H1 (cell line): Measurements from ENCODE around the gene ZNF30. TPM values are rescaled to one million over a fixed set of nuclear protein-coding genes. Genes with fewer than 3 reads are reported as not detected.
"Not testable (repeated sequence)": the region's sequence is repeated elsewhere in the genome, so short reads cannot be mapped to it uniquely, and the experiment has no call there.

Source experiments
- CTCF ChIA-PET: fragments of 300-600 bp; sonication (Branson Sonifier 250); formaldehyde crosslinking; loops from one replicate; lab custom pipeline; 2021; ENCODE audit not compliant: partially characterized antibody; lab: Charles Lee
- POLR2A ChIA-PET: fragments of 300-600 bp; sonication (Branson Sonifier 250); formaldehyde crosslinking; loops from one replicate; lab custom pipeline; 2021; ENCODE audit warnings: inconsistent platforms; ENCODE audit not compliant: partially characterized antibody; lab: Charles Lee
- DNase-seq, 2 experiments: peaks; one replicate each; pipeline versions ENCODE4 v3.0.0 to v3.0.0-alpha.2; 2010 to 2022; ENCODE audit warnings: low spot score in 2 of 2, low read depth in 1 of 2, mixed read lengths in 1 of 2
- FAIRE-seq: peaks from 2 replicates; lab custom pipeline; 2011; peaks lifted over from hg19 to GRCh38; lab: Jason Lieb, UNC
- H2AFZ ChIP-seq: 2 replicates; pipeline ENCODE4 v1.8.1; 2012; ENCODE audit warnings: low read length, inconsistent platforms
- H2AK5ac ChIP-seq: 2 replicates; pipeline ENCODE4 v1.6.1; 2013; ENCODE audit warnings: low read depth, low read length
- H2BK120ac ChIP-seq: replicated peaks from 2 replicates; pipeline ENCODE3; 2013; ENCODE audit warnings: low read depth, low read length, inconsistent platforms
- H2BK12ac ChIP-seq: 2 replicates; pipeline ENCODE4 v1.6.1; 2013; ENCODE audit warnings: low read depth, low read length
- H2BK15ac ChIP-seq: 2 replicates; pipeline ENCODE4 v1.6.1; 2013; ENCODE audit warnings: low read length
- H2BK20ac ChIP-seq: 2 replicates; pipeline ENCODE4 v1.6.1; 2013; ENCODE audit warnings: low read length
- H2BK5ac ChIP-seq: 2 replicates; pipeline ENCODE4 v1.6.1; 2013; ENCODE audit warnings: low read depth, low read length
- H3K14ac ChIP-seq: 2 replicates; pipeline ENCODE4 v1.6.1; 2013; ENCODE audit warnings: inconsistent platforms; ENCODE audit not compliant: insufficient read length
- H3K18ac ChIP-seq: 2 replicates; pipeline ENCODE4 v1.6.1; 2013; ENCODE audit warnings: low read length; ENCODE audit errors: extremely low read depth
- H3K23ac ChIP-seq: 2 replicates; pipeline ENCODE4 v1.6.1; 2013; ENCODE audit warnings: inconsistent platforms; ENCODE audit not compliant: insufficient read length
- H3K23me2 ChIP-seq: 2 replicates; pipeline ENCODE4 v1.6.1; 2013; ENCODE audit warnings: low read depth, low read length
- H3K27ac ChIP-seq: 2 replicates; pipeline ENCODE4 v1.6.1; 2011; ENCODE audit warnings: low read depth, low read length, inconsistent platforms
- H3K27me3 ChIP-seq, 4 experiments: replicated peaks in 1 of 4; 1 replicate in 1 of 4; 2 replicates in 3 of 4; pipeline versions ENCODE4 v1.6.1 to v1.8.1; 2011 to 2013; ENCODE audit warnings: low read length in 3 of 4, mild to moderate bottlenecking in 3 of 4, inconsistent platforms in 2 of 4, mixed read lengths in 2 of 4, moderate library complexity in 1 of 4; ENCODE audit not compliant: control insufficient read depth in 3 of 4, insufficient read depth in 3 of 4; ENCODE audit errors: extremely low read depth in 1 of 4
- H3K36me3 ChIP-seq, 4 experiments: 2 replicates each; pipeline versions ENCODE4 v1.6.1 to v1.8.1; 2011 to 2013; ENCODE audit warnings: mild to moderate bottlenecking in 4 of 4, low read length in 3 of 4, moderate library complexity in 2 of 4, control low read depth in 1 of 4, inconsistent platforms in 1 of 4; ENCODE audit not compliant: insufficient read depth in 4 of 4, control insufficient read depth in 2 of 4
- H3K4ac ChIP-seq: replicated peaks from 2 replicates; pipeline ENCODE3; 2013; ENCODE audit warnings: low read length, low read depth, mixed read lengths, inconsistent platforms; ENCODE audit not compliant: insufficient read length
- H3K4me1 ChIP-seq, 4 experiments: replicated peaks in 1 of 4; 1 replicate in 1 of 4; 2 replicates in 3 of 4; pipeline versions ENCODE4 v1.6.1 to v1.8.1; 2011 to 2013; ENCODE audit warnings: low read length in 3 of 4, inconsistent platforms in 2 of 4, mixed read lengths in 1 of 4; ENCODE audit not compliant: insufficient read depth in 4 of 4, control insufficient read depth in 3 of 4
- H3K4me2 ChIP-seq, 2 experiments: 2 replicates each; pipeline versions ENCODE4 v1.6.1 to v1.8.1; 2011 to 2013; ENCODE audit warnings: low read depth in 2 of 2, low read length in 2 of 2, control low read depth in 1 of 2, inconsistent platforms in 1 of 2, mild to moderate bottlenecking in 1 of 2; ENCODE audit not compliant: insufficient read depth in 1 of 2
- H3K4me3 ChIP-seq, 4 experiments: fragments of 200-600, 300-600 bp in 1 of 4; sonication (generic), shearing (Covaris generic), sonication (Bioruptor Twin) in 1 of 4; 2 replicates each; pipeline versions ENCODE4 v1.5.1 to v1.8.1; 2011 to 2016; ENCODE audit warnings: low read length in 4 of 4, low read depth in 3 of 4, control low read depth in 2 of 4, inconsistent platforms in 2 of 4, mild to moderate bottlenecking in 2 of 4, mixed read lengths in 1 of 4, moderate library complexity in 1 of 4; ENCODE audit not compliant: insufficient read depth in 2 of 4; ENCODE audit errors: extremely low read depth in 1 of 4
- H3K56ac ChIP-seq: replicated peaks from 2 replicates; pipeline ENCODE3; 2013; ENCODE audit warnings: low read depth, mild to moderate bottlenecking, mixed read lengths, low read length, inconsistent platforms; ENCODE audit not compliant: insufficient read length
- H3K79me1 ChIP-seq: 2 replicates; pipeline ENCODE4 v1.6.1; 2013; ENCODE audit warnings: low read depth, low read length, control low read depth
- H3K79me2 ChIP-seq, 2 experiments: 2 replicates each; pipeline versions ENCODE4 v1.6.1 to v1.8.1; 2012 to 2013; ENCODE audit warnings: low read length in 2 of 2, mild to moderate bottlenecking in 2 of 2, inconsistent platforms in 1 of 2; ENCODE audit not compliant: insufficient read depth in 2 of 2, control insufficient read depth in 1 of 2
- H3K9ac ChIP-seq, 4 experiments: replicated peaks in 1 of 4; 1 replicate in 1 of 4; 2 replicates in 3 of 4; pipeline versions ENCODE4 v1.6.1 to v1.8.1; 2011 to 2013; ENCODE audit warnings: low read depth in 3 of 4, low read length in 3 of 4, control low read depth in 2 of 4, mild to moderate bottlenecking in 2 of 4, moderate library complexity in 2 of 4, inconsistent platforms in 1 of 4; ENCODE audit errors: extremely low read depth in 1 of 4
- H3K9me3 ChIP-seq, 2 experiments: 2 replicates each; pipeline versions ENCODE4 v1.6.1 to v1.8.1; 2012 to 2013; ENCODE audit warnings: mild to moderate bottlenecking in 2 of 2, moderate library complexity in 2 of 2, control low read depth in 1 of 2, inconsistent platforms in 1 of 2, low read depth in 1 of 2, low read length in 1 of 2, mixed read lengths in 1 of 2; ENCODE audit not compliant: insufficient read depth in 2 of 2
- H4K20me1 ChIP-seq, 2 experiments: replicated peaks in 1 of 2; 2 replicates each; pipeline versions ENCODE3 to v1.8.1; 2011 to 2013; ENCODE audit warnings: inconsistent platforms in 2 of 2, low read length in 2 of 2, mild to moderate bottlenecking in 1 of 2; ENCODE audit not compliant: insufficient read depth in 2 of 2, control insufficient read depth in 1 of 2
- H4K5ac ChIP-seq: 2 replicates; pipeline ENCODE4 v1.6.1; 2013; ENCODE audit warnings: low read length, low read depth, mixed read lengths, inconsistent platforms; ENCODE audit not compliant: insufficient read length
- H4K8ac ChIP-seq: 2 replicates; pipeline ENCODE4 v1.8.0; 2013; ENCODE audit warnings: mild to moderate bottlenecking, moderate library complexity, low read length, inconsistent platforms; ENCODE audit not compliant: insufficient read depth; ENCODE audit errors: extremely low read depth
- H4K91ac ChIP-seq: replicated peaks from 2 replicates; pipeline ENCODE3; 2013; ENCODE audit warnings: low read length, mixed read lengths, inconsistent platforms; ENCODE audit not compliant: insufficient read length
- CBX8 ChIP-seq: fragments of 300-800, 300-1000 bp; sonication (generic); IDR thresholded peaks from 2 replicates; pipeline ENCODE4 v1.7.1; 2016; ENCODE audit warnings: low read depth, low read length, borderline replicate concordance
- CHD2 ChIP-seq: IDR thresholded peaks from 2 replicates; pipeline ENCODE4 v1.6.1; 2012; ENCODE audit warnings: low read length, improper control_type of control experiment
- MAX ChIP-seq: IDR thresholded peaks from 2 replicates; pipeline ENCODE4 v1.6.1; 2012; ENCODE audit warnings: inconsistent platforms
- NANOG ChIP-seq: IDR thresholded peaks from 2 replicates; pipeline ENCODE4 v1.6.1; 2011; ENCODE audit warnings: low read length, low read depth, mild to moderate bottlenecking, inconsistent platforms; ENCODE audit not compliant: insufficient read depth, poor library complexity, severe bottlenecking
- SIX5 ChIP-seq: IDR thresholded peaks from 2 replicates; pipeline ENCODE4 v1.6.1; 2011; ENCODE audit warnings: mild to moderate bottlenecking, low read depth, low read length
- SUZ12 ChIP-seq: fragments of 200-600 bp; sonication (generic); IDR thresholded peaks from 2 replicates; pipeline ENCODE4 v1.6.1; 2012; ENCODE audit warnings: mild to moderate bottlenecking, inconsistent platforms, low read length, moderate library complexity, mixed read lengths
- ZNF274 ChIP-seq: IDR thresholded peaks from 2 replicates; pipeline ENCODE4 v1.7.0; 2012; ENCODE audit warnings: low read length, borderline replicate concordance; ENCODE audit errors: extremely low read depth
- WGBS, 2 experiments: shearing (Covaris generic) in 1 of 2; methylation state at CpG; one replicate each; pipeline versions ENCODE4 v1.1.6 to v1.1.7; 2013 to 2015; ENCODE audit warnings: low lambda C conversion rate in 2 of 2, mixed read lengths in 2 of 2, inconsistent platforms in 1 of 2, low coverage in 1 of 2, missing lambda C conversion rate in 1 of 2; ENCODE audit not compliant: insufficient replicate concordance in 2 of 2, insufficient coverage in 1 of 2, insufficient read length in 1 of 2; ENCODE audit errors: extremely low coverage in 1 of 2, missing lambda C conversion rate in 1 of 2; 5-methylcytosine and 5-hydroxymethylcytosine counted together
- polyA plus RNA-seq, 7 experiments: library from polyadenylated mRNA; depleted of rRNA in 3 of 7; stranded (reverse) in 5 of 7; unstranded in 2 of 7; fragments of >200 nt in 5 of 7; fragments of 200-250 nt in 2 of 7; gene quantifications; 1 replicate in 5 of 7; 2 replicates in 1 of 7; 4 replicates in 1 of 7; pipeline versions ENCODE4 v1.2.1 to v1.2.3, GENCODE V29; 2011 to 2013; ENCODE audit warnings: missing spikeins in 2 of 7, mixed read lengths in 2 of 7
- total RNA-seq: library from RNA; stranded (reverse); fragmentation: NEBNext Ultra II Directional; extraction: Animal tissue kit (Norgen Biotek cat#: 25700); gene quantifications from 2 replicates; pipeline ENCODE4 v1.2.1, GENCODE V29; 2021

The ZNF30 gene
- total and polyA plus RNA-seq, 2 of the 8 experiments (the other 6 are each of a cell fraction or from before 2014, with no cell fraction given): 2.0 to 4.7 TPM

DNA sequence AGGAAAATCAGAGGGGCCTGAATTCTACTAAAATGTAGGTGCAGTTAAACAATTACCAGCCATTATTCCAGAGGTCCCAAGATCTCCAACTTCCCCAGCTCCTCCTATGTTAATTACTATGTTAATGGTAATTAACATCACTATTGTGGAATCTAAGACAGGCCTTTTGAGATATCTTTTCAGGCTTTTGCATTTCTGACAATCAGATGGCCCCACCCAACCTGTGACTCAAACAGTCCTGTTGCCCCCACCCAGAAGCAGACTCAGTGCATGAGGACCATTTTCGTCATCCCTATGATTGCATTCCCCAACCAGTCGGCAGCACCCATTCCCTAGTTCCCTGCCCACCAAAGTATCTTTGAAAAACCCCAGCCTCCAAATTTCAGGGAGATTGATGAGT, 8.5 kb upstream of the ZNF30 start (continued):
- TF ChIP-seq CHD2 (no peak), SIX5 (no peak), ZNF274 (no peak), MAX (no peak), NANOG (no peak), CBX8 (no peak), SUZ12 (no peak)

GRCh38 chr19:34920090-34920786, 6.5 kb upstream of the ZNF30 start:
- H3K27me3 ChIP-seq, H3K4ac ChIP-seq, H2BK20ac ChIP-seq, H3K79me2 ChIP-seq, H3K14ac ChIP-seq, POLR2A ChIA-PET, H2BK15ac ChIP-seq, H3K18ac ChIP-seq, H4K20me1 ChIP-seq, H3K4me3 ChIP-seq, H2BK12ac ChIP-seq, H2BK5ac ChIP-seq, H4K8ac ChIP-seq, H3K36me3 ChIP-seq, H3K4me2 ChIP-seq, H3K4me1 ChIP-seq, H3K23me2 ChIP-seq, H4K5ac ChIP-seq, H3K23ac ChIP-seq, CTCF ChIA-PET, H2BK120ac ChIP-seq, H3K9me3 ChIP-seq, H3K9ac ChIP-seq, H3K27ac ChIP-seq, H2AK5ac ChIP-seq, H3K56ac ChIP-seq, H3K79me1 ChIP-seq, DNase-seq, FAIRE-seq, H2AFZ ChIP-seq, H4K91ac ChIP-seq: not testable (repeated sequence)
- WGBS, 2 experiments: 85% methylated on average over 8 of the region's 8 CpGs; no CpG with 5 or more reads in 1 of the 2 experiments
